Lower lobe of right lung (tissue), 2 donors: ENCODE results near the gene KRTAP1-3. TPM values are rescaled to one million over a fixed set of nuclear protein-coding genes. Genes with fewer than 3 reads are reported as not detected.
"Not testable (repeated sequence)": the region's sequence is repeated elsewhere in the genome, so short reads cannot be mapped to it uniquely, and the experiment has no call there.

Source experiments
- ATAC-seq, 2 donors: fragments of 200-7000 bp; cut with Tn5 transposase; one replicate each; pipeline ENCODE4 v1.9.1; 2020 to 2022; ENCODE audit warnings: mild to moderate bottlenecking in 2 of 2, moderate library complexity in 2 of 2
- DNase-seq: peaks from one replicate; pipeline ENCODE4 v3.0.0-alpha.2; 2020
- H3K27ac ChIP-seq: fragments of 200-600 bp; one replicate; pipeline ENCODE4 v1.8.0; 2022
- H3K27me3 ChIP-seq: fragments of 200-600 bp; one replicate; pipeline ENCODE4 v1.8.0; 2022; ENCODE audit warnings: low read depth
- H3K36me3 ChIP-seq: fragments of 200-600 bp; one replicate; pipeline ENCODE4 v1.8.0; 2022; ENCODE audit warnings: mild to moderate bottlenecking
- H3K4me1 ChIP-seq: fragments of 200-600 bp; one replicate; pipeline ENCODE4 v1.8.0; 2022
- H3K4me3 ChIP-seq: fragments of 200-600 bp; one replicate; pipeline ENCODE4 v1.8.0; 2022; ENCODE audit warnings: mild to moderate bottlenecking
- H3K9me3 ChIP-seq: fragments of 200-600 bp; one replicate; pipeline ENCODE4 v1.8.0; 2022
- intact Hi-C: fragments of 100-400 bp; cut with DNase I; formaldehyde crosslinking; loops from one replicate; pipeline ENCODE4 v1.11.0; 2022
- total RNA-seq: library from RNA; stranded (reverse); fragmentation: NEBNext Ultra II Directional; extraction: Animal tissue kit (Norgen Biotek cat#: 25700); gene quantifications from one replicate; pipeline ENCODE4 v1.2.1, GENCODE V29; 2021
- TF ChIP-seq, protein P1 (sequence below): fragments of 200-600 bp; IDR thresholded peaks from one replicate; pipeline ENCODE4 v1.8.0; 2022; ENCODE audit warnings: antibody characterized with exemption, mild to moderate bottlenecking
- donor health status: DM: no; HTN: yes; CAD: no; lungs with severe emphysema.

Gene KRTAP1-3
- total RNA-seq, 1 donor from 2014 or later = not detected

DNA sequence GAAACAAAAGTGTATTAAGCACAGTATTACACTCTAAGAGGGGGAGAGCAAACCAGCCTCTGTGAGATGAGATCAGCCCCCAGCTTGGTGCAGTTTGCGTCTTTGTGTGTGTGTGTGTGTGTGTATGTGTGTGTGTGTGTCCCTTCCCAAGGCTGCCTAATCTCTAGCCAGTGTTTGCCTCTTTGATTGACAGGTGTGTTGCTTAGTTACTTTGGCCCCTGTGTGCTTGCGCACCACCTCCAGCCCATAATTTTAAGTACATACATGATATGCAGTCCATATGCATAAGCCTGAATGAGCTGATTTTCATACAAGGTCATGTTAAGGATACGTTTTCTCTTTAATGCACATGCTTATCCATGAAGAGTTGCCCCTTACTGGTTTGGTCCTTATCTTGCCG lies 32.9 kb downstream of the KRTAP1-3 start:
- no peaks in the 10 kb centered on the region for H3K4me1 ChIP-seq
- intact Hi-C loops = no loop called here
- H3K27me3 ChIP-seq = no peaks in the 10 kb centered on the region
- ATAC-seq = no peak
- no peak overlapping the region for H3K27ac ChIP-seq
- H3K4me3 ChIP-seq = no peak overlapping the region
- no peak for DNase-seq
- no peaks in the 10 kb centered on the region for H3K9me3 ChIP-seq
- TF ChIP-seq, protein P1, sequence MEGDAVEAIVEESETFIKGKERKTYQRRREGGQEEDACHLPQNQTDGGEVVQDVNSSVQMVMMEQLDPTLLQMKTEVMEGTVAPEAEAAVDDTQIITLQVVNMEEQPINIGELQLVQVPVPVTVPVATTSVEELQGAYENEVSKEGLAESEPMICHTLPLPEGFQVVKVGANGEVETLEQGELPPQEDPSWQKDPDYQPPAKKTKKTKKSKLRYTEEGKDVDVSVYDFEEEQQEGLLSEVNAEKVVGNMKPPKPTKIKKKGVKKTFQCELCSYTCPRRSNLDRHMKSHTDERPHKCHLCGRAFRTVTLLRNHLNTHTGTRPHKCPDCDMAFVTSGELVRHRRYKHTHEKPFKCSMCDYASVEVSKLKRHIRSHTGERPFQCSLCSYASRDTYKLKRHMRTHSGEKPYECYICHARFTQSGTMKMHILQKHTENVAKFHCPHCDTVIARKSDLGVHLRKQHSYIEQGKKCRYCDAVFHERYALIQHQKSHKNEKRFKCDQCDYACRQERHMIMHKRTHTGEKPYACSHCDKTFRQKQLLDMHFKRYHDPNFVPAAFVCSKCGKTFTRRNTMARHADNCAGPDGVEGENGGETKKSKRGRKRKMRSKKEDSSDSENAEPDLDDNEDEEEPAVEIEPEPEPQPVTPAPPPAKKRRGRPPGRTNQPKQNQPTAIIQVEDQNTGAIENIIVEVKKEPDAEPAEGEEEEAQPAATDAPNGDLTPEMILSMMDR = no peak
- H3K36me3 ChIP-seq = no peaks in the 10 kb centered on the region

DNA sequence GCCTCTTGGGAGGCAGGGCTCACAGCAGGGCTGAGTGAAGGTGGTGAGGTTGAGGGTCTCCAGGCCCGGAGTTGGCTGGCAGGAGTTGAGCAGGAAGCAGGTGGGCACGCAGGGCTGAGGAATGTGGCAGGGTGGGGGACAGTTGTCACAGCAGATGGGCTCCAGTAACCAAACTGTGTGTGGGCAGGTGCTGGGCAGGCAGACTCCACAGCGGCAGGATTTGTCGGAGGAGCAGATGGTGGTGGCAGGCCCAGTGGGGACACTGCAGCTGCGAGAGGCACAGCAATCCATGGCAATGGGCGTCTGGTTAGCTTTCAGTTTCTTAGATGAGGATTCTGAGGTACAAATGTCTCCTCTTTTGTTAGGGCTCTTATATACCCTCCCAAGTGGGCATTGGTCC lies 35.1 kb downstream of the KRTAP1-3 start, which contains the start of gene KRTAP3-2:
TSS of gene KRTAP3-2 (minus strand) at position 344 of the 400 bp plus-strand sequence. CDS start at position 291, 53 bp downstream.
- H3K27me3 ChIP-seq, H3K4me1 ChIP-seq, DNase-seq, ATAC-seq, H3K36me3 ChIP-seq, H3K9me3 ChIP-seq, intact Hi-C loops, H3K4me3 ChIP-seq, H3K27ac ChIP-seq: not testable (repeated sequence)

DNA sequence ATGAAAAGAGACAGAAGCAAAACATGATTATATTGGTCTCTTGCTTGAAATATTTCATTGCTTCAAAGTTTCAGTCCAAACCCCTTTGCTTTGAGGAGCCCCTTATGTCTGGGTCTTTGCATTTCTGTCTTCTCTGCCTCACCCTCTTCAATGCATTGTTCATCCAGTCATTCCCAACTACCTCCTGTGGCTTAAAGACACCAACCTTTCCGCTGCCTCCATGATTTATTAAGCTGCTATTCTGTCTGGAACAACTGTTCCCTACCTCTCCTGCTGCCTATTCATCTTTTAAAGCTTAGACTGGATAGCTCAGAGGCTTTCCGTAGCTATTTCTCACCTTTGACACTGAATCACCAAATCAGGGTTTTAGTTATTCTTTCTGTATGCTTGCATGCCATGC lies 37.3 kb downstream of the KRTAP1-3 start:
- intact Hi-C loops = no loop called here
- no peaks in the 10 kb centered on the region for H3K9me3 ChIP-seq
- H3K4me3 ChIP-seq = no peak overlapping the region
- ATAC-seq (no peak), DNase-seq (no peak)
- H3K27me3 ChIP-seq = no peaks in the 10 kb centered on the region
- TF ChIP-seq, protein P1 = no peak
- H3K27ac ChIP-seq = no peak overlapping the region
- H3K36me3 ChIP-seq = no peaks in the 10 kb centered on the region
- H3K4me1 ChIP-seq = no peaks in the 10 kb centered on the region

DNA sequence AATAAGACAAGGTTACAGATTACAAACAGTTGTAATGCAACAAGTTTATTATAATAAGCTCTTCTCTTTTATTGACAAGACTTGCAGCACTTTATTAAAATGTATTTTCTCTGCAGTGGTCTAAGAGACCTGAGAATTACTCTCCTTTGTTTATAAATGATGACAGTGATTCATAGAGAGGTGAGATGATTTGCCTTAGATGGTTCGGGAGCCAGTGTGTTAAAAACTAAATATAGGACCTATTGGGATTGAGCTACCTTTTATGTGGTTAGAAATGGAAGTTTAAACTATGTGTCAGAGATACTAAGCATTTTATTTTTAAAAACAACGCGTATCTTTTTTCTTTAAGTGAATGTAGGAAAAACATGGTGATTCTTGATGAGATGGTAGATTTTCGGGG lies 37.8 kb downstream of the KRTAP1-3 start:
- no peaks in the 10 kb centered on the region for H3K4me1 ChIP-seq
- no peaks in the 10 kb centered on the region for H3K36me3 ChIP-seq
- H3K27me3 ChIP-seq = no peaks in the 10 kb centered on the region
- DNase-seq (no peak), ATAC-seq (no peak)
- TF ChIP-seq, protein P1 = no peak
- no peaks in the 10 kb centered on the region for H3K9me3 ChIP-seq
- intact Hi-C loops = no loop called here
- H3K27ac ChIP-seq = no peak overlapping the region
- H3K4me3 ChIP-seq = no peak overlapping the region

DNA sequence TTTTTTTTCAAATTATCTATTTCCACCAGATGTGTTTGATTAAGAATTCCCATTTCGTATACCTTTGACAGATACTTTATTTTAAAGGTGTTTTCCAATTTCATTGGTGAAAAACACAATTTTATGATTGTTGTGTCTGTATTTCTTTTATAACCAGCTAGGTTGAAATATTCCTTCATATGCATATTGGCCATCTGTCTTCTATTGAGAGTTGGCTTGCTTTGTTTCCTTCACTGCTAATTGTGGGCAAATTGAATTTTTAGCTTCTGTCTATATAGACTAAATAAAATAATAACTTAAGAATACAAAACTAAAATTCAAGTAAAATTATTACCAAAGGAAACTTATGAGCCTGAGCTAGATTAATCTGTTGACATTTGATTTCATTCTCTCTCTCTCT lies 39.6 kb downstream of the KRTAP1-3 start:
- TF ChIP-seq, protein P1 = no peak
- Histone ChIP-seq H3K27me3 (no peaks in the 10 kb centered on the region), H3K36me3 (no peaks in the 10 kb centered on the region), H3K9me3 (no peaks in the 10 kb centered on the region), H3K4me1 (no peaks in the 10 kb centered on the region), H3K4me3 (no peak overlapping the region), H3K27ac (no peak overlapping the region)
- no peak for ATAC-seq
- DNase-seq = no peak
- intact Hi-C loops = no loop called here

DNA sequence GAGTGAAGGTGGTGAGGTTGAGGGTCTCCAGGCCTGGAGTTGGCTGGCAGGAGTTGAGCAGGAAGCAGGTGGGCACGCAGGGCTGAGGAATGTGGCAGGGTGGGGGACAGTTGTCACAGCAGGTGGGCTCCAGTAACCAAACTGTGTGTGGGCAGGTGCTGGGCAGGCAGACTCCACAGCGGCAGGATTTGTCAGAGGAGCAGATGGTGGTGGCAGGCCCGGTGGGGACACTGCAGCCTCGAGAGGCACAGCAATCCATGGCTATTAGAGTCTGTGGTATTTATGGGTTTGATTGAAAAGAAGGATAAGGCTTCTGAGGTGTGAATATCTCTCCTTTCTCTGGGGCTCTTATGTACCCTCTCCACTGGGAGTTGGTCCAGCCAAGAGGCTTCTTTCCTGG lies 40.8 kb downstream of the KRTAP1-3 start, which contains the start of gene KRTAP3-3:
TSS of gene KRTAP3-3 (minus strand) at position 326 of the 400 bp plus-strand sequence. CDS start at position 259, 67 bp downstream.
- H3K27me3 ChIP-seq = no peaks in the 10 kb centered on the region
- H3K4me3 ChIP-seq = no peak within 1 kb of the TSS
- ATAC-seq (no peak), DNase-seq (no peak)
- no peaks in the 10 kb centered on the region for H3K36me3 ChIP-seq
- H3K27ac ChIP-seq = no peak within 1 kb of the TSS
- TF ChIP-seq, protein P1 = no peak
- intact Hi-C loops = no loop called here
- H3K9me3 ChIP-seq = no peaks in the 10 kb centered on the region
- no peaks in the 10 kb centered on the region for H3K4me1 ChIP-seq
